Measurements from ENCODE around the gene POU6F2.

Gene POU6F2

GRCh38 chr7:39098506-39098905 lies 120.8 kb downstream of the POU6F2 start:
- no peak overlapping the region for H3K27ac ChIP-seq (ENCODE audit: low read depth, low read length)
- no peak overlapping the region for H3K4me2 ChIP-seq (ENCODE audit: low read length)
- H4K20me1 ChIP-seq (ENCODE audit: control insufficient read depth, insufficient read depth, low read depth, low read length): no peaks in the 10 kb centered on the region
- H3K79me2 ChIP-seq (ENCODE audit: control insufficient read depth, low read length): no peaks in the 10 kb centered on the region
- H3F3A ChIP-seq (ENCODE audit: control insufficient read depth, insufficient read depth): no peaks in the 10 kb centered on the region
- no peaks in the 10 kb centered on the region for H3K36me3 ChIP-seq (ENCODE audit: control insufficient read depth, low read length)
- 0 out of 2 replicates have a peak, but pooled peaks cover 2% of the 10 kb centered on the region for H3K27me3 ChIP-seq (ENCODE audit: control insufficient read depth, low read length)
- H3K4me1 ChIP-seq (ENCODE audit: control insufficient read depth, low read length): no peaks in the 10 kb centered on the region
- TF ChIP-seq EZH2phosphoT487 (IDR thresholded peaks at IDR 0.05; ENCODE audit: borderline replicate concordance, low read length) (no peak), CTCF (IDR thresholded peaks at IDR 0.05; ENCODE audit: low read depth, low read length, poor library complexity, severe bottlenecking) (no peak)
- no peak overlapping the region for H3K4me3 ChIP-seq (ENCODE audit: low read length)
- H3K9me3 ChIP-seq (ENCODE audit: control insufficient read depth, insufficient read depth, low read length): no peaks in the 10 kb centered on the region
- H3K9me2 ChIP-seq (replicated peaks; ENCODE audit: control insufficient read depth, low read length): no peaks in the 10 kb centered on the region

- Histone ChIP-seq H4K20me1 (ENCODE audit: control insufficient read depth, insufficient read depth, low read depth, low read length) (no peaks in the 10 kb centered on the region), H3K9me3 (ENCODE audit: control insufficient read depth, insufficient read depth, low read length) (no peaks in the 10 kb centered on the region), H3K4me2 (ENCODE audit: low read length) (no peak overlapping the region), H3F3A (ENCODE audit: control insufficient read depth, insufficient read depth) (no peaks in the 10 kb centered on the region), H3K9me2 (replicated peaks; ENCODE audit: control insufficient read depth, low read length) (no peaks in the 10 kb centered on the region), H3K4me3 (ENCODE audit: low read length) (no peak overlapping the region), H3K27ac (ENCODE audit: low read depth, low read length) (no peak overlapping the region), H3K27me3 (ENCODE audit: control insufficient read depth, low read length) (0 out of 2 replicates have a peak, but pooled peaks cover 2% of the 10 kb centered on the region), H3K79me2 (ENCODE audit: control insufficient read depth, low read length) (no peaks in the 10 kb centered on the region), H3K4me1 (ENCODE audit: control insufficient read depth, low read length) (no peaks in the 10 kb centered on the region), H3K36me3 (ENCODE audit: control insufficient read depth, low read length) (no peaks in the 10 kb centered on the region)
- TF ChIP-seq EZH2phosphoT487 (IDR thresholded peaks at IDR 0.05; ENCODE audit: borderline replicate concordance, low read length) (no peak), CTCF (IDR thresholded peaks at IDR 0.05; ENCODE audit: low read depth, low read length, poor library complexity, severe bottlenecking) (no peak)
Measured at GRCh38 chr7:39099146-39099545, 121.4 kb downstream of the POU6F2 start.

DNA sequence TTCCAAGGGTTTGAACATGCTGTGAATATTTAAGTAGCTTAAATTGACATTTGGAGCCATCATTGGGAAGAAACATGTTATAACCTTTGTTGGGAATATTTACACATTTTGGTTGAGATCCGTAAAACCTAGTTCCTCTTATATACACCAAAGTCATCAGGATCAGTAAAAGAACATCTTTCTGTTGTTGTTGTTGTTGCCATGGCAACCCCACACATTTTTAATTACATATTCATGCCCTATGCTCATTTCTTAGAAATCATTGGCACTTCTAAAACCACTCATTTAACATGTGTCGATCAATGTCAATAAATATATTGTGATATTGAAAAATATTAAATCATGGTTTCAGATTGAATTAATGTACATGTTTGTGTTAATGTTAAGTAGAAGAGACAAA lies 122.6 kb downstream of the POU6F2 start:
- H3F3A ChIP-seq (ENCODE audit: control insufficient read depth, insufficient read depth): no peaks in the 10 kb centered on the region
- H3K4me3 ChIP-seq (ENCODE audit: low read length): no peak overlapping the region
- H3K4me2 ChIP-seq (ENCODE audit: low read length): no peak overlapping the region
- TF ChIP-seq EZH2phosphoT487 (IDR thresholded peaks at IDR 0.05; ENCODE audit: borderline replicate concordance, low read length) (no peak), CTCF (IDR thresholded peaks at IDR 0.05; ENCODE audit: low read depth, low read length, poor library complexity, severe bottlenecking) (no peak)
- no peaks in the 10 kb centered on the region for H3K4me1 ChIP-seq (ENCODE audit: control insufficient read depth, low read length)
- H3K27me3 ChIP-seq (ENCODE audit: control insufficient read depth, low read length): 0 out of 2 replicates have a peak, but pooled peaks cover 2% of the 10 kb centered on the region
- H3K9me2 ChIP-seq (replicated peaks; ENCODE audit: control insufficient read depth, low read length): no peaks in the 10 kb centered on the region
- H4K20me1 ChIP-seq (ENCODE audit: control insufficient read depth, insufficient read depth, low read depth, low read length): no peaks in the 10 kb centered on the region
- H3K27ac ChIP-seq (ENCODE audit: low read depth, low read length): no peak overlapping the region
- H3K9me3 ChIP-seq (ENCODE audit: control insufficient read depth, insufficient read depth, low read length): no peaks in the 10 kb centered on the region
- no peaks in the 10 kb centered on the region for H3K36me3 ChIP-seq (ENCODE audit: control insufficient read depth, low read length)
- H3K79me2 ChIP-seq (ENCODE audit: control insufficient read depth, low read length): no peaks in the 10 kb centered on the region

Data from DOHH2 (cell line).